NCI-H526 treated with DMSO at 0.1 percent for 48 hours (cell line): Measurements from ENCODE around the gene C10orf53.

Experiments
- DNase-seq: peaks from one replicate; lab custom pipeline; 2025; lab: John Stamatoyannopoulos, UW

C10orf53 gene

GRCh38 chr10:49679480-49679893 lies at the start of gene C10orf53:
Gene C10orf53 (plus strand): TSS chr10:49679651. CDS start chr10:49679698, 47 bp downstream.
- DNase-seq: no peak

GRCh38 chr10:49631975-49632374 lies 47.5 kb upstream of the C10orf53 start:
- no peak for DNase-seq

DNA sequence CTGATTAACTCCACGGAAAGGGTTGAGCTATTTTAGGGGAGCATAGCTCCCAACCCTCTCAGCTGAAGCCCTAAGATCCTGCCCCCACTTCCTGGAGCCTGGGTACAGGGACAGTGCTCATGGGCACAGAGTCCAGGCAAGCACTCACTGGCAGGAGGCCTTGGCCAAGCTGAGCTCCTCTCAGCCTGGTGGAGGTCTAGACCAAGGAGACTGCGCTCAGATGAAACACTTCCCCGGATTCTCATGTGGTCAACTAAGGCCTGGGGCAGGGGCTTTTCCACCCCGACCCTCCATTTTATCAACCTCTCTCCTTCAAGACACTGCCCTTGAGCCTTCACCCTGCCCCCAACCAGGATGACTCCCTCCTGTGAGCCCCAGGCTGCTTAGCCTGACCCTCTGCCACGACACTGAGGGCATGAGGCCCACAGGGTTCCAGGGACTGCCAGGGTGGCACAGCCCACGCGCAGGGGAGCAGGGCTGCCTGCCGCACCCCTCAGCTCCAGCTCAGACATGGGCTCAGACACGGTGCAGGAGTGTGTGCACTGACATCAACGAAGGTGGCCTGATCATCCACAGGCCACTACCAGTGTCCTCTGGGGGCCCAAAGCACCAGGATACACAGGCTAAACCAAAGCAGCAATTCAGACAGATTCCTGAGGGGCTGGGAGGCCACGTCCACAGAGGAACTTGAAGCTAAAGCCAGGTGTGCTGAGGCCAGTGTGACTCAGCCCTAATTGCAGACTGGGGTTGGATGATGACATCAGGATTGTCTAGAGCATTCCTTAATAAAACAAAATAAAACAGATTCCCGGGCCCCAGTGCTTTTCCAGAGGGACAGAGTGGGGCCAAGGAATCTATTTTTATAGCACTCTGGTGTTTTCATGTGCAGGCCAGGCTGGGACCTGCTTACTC lies 46.8 kb upstream of the C10orf53 start:
- no peak for DNase-seq

- no peak for DNase-seq
Observed at GRCh38 chr10:49633327-49634068, 46.0 kb upstream of the C10orf53 start.

GRCh38 chr10:49634069-49634660 lies 45.3 kb upstream of the C10orf53 start:
- DNase-seq: no peak

DNA sequence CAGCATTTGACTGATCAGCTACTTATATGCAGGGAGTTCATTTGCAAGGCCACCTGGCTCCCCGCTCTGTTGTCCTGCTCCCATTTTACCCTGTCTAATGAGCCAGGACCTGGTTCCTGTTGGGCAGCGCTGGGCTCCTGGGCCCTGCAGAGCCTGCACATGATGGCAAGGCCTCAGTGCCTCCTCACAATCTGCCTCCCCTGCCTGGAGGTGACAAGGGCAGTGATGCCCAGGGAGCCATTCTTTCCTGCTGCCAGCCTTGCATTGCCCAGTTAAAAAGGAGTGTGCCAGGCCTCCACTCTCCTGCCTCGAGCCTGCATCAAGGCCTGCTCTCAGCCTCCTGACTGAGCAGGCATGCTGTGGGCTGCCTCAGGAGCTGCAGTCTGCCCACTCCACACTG lies 37.1 kb upstream of the C10orf53 start:
- DNase-seq: no peak

- DNase-seq: no peak
Observed at GRCh38 chr10:49643241-49644034, 36.0 kb upstream of the C10orf53 start.

GRCh38 chr10:49644035-49644646 lies 35.3 kb upstream of the C10orf53 start:
- DNase-seq: no peak

GRCh38 chr10:49645417-49645816 lies 34.0 kb upstream of the C10orf53 start:
- DNase-seq: no peak

- DNase-seq: no peak
Observed at GRCh38 chr10:49645871-49646870, 33.3 kb upstream of the C10orf53 start.

DNA sequence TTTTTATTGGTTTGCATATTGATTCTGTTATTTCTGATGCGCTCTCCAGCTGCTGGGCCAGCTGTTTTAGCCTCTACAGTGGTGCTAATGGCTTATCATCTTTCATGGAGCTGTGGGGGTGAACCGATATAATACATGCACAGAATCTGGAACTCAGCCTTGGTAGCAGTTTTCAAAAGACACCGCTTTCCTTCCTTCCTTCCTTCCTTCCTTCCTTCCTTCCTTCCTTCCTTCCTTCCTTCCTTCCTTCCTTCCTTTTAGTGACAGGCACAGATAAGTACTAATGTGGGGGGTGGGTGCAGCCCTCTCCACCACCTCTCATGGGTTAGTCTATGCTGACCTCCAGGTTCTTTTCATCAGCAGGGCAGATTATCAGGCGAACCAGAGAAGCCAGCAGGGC lies 31.9 kb upstream of the C10orf53 start:
- no peak for DNase-seq

- no peak for DNase-seq
Observed at GRCh38 chr10:49647985-49648795, 31.3 kb upstream of the C10orf53 start.

DNA sequence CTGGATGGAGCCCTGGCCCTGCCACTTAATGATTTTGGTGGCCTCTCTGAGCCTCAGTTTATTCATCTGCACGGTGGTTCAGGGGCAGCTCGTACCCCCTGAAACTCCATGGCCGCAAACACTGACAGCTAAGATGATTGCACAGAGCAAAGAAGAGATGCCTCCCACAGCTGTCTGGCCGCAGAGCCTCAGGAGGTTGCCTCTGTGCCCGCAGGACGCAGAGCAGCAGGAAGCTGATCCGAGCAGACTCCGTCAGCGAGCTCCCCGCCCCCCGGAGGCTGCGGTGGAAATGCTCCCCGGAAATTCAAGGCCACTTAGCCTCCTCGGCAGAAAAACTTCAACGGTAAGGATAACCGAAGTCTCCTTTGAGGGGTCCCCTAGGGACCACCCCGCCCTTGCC lies 30.2 kb upstream of the C10orf53 start:
- peak; percentile 76 for DNase-seq

GRCh38 chr10:49649936-49650723 lies 29.3 kb upstream of the C10orf53 start:
- no peak for DNase-seq

DNA sequence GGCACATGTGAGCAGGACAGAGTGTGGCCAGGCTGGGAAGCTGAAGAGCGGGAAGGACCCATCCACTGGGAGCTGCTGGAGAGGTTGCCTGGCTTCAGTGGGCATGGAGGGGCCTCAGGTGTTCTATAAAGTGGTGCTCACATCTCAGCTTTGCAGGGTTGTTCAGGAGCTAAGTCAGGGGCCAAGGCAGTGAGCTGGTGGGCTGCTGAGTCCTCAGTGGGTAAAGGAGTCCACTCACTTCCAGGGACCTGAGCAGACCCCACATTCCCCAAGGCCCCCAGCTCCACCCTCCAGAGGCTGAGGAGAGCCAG lies 28.8 kb upstream of the C10orf53 start:
- DNase-seq: no peak

- DNase-seq: no peak
Observed at GRCh38 chr10:49651039-49651835, 28.2 kb upstream of the C10orf53 start.

GRCh38 chr10:49651917-49652316 lies 27.5 kb upstream of the C10orf53 start:
- no peak for DNase-seq
